Naive thymus-derived CD4-positive, alpha-beta T cell (primary cell): ENCODE measurements around the gene MIS18BP1. TPM values are rescaled to one million over a fixed set of nuclear protein-coding genes. Genes with fewer than 3 reads are reported as not detected.
"Not testable (repeated sequence)": the region's sequence is repeated elsewhere in the genome, so short reads cannot be mapped to it uniquely, and the experiment has no call there.

ENCODE experiments used
- ATAC-seq: fragments of 150-1000 bp; cut with Tn5 transposase; 2 replicates; pipeline ENCODE4 v1.10.0; 2021; ENCODE audit warnings: mild to moderate bottlenecking, moderate library complexity
- CTCF ChIA-PET: fragments of 350-600 bp; sonication (Branson Sonifier 250); formaldehyde crosslinking; loops from one replicate; lab custom pipeline; 2021; ENCODE audit warnings: antibody characterized with exemption; lab: Charles Lee
- POLR2A ChIA-PET: fragments of 350-600 bp; sonication (Branson Sonifier 250); formaldehyde crosslinking; loops from one replicate; lab custom pipeline; 2021; ENCODE audit warnings: antibody characterized with exemption, inconsistent platforms; lab: Charles Lee
- DNase-seq, 9 donors: peaks; one replicate each; pipeline versions ENCODE4 v3.0.0 to v3.0.0-alpha.2; 2020 to 2022; ENCODE audit warnings: mixed read lengths in 1 of 9
- H3K27ac ChIP-seq: one replicate; pipeline ENCODE4 v1.7.0; 2013; ENCODE audit warnings: mild to moderate bottlenecking, low read depth, low read length, moderate library complexity
- H3K27me3 ChIP-seq, 2 donors: one replicate each; pipeline ENCODE4 v1.7.0; 2013; ENCODE audit warnings: low read length in 2 of 2, mild to moderate bottlenecking in 2 of 2, moderate library complexity in 2 of 2; ENCODE audit not compliant: control insufficient read depth in 2 of 2, insufficient read depth in 2 of 2
- H3K36me3 ChIP-seq, 3 experiments: 1 replicate in 2 of 3; 2 replicates in 1 of 3; pipeline ENCODE4 v1.7.0; 2013; ENCODE audit warnings: low read length in 3 of 3, mild to moderate bottlenecking in 3 of 3, moderate library complexity in 1 of 3; ENCODE audit not compliant: insufficient read depth in 3 of 3, control insufficient read depth in 2 of 3
- H3K4me1 ChIP-seq, 2 donors: one replicate each; pipeline ENCODE4 v1.7.0; 2013; ENCODE audit warnings: low read length in 2 of 2, mild to moderate bottlenecking in 2 of 2, moderate library complexity in 1 of 2; ENCODE audit not compliant: control insufficient read depth in 2 of 2, insufficient read depth in 2 of 2
- H3K4me3 ChIP-seq: 2 replicates; pipeline ENCODE4 v1.7.0; 2013; ENCODE audit warnings: mild to moderate bottlenecking, low read length
- H3K9me3 ChIP-seq, 3 experiments: 1 replicate in 2 of 3; 2 replicates in 1 of 3; pipeline ENCODE4 v1.7.0; 2013; ENCODE audit warnings: low read length in 3 of 3; ENCODE audit not compliant: control insufficient read depth in 2 of 3
- H3K27ac Mint-ChIP-seq, 9 donors: one replicate each; pipeline ENCODE4 v1.8.0; 2020 to 2022; ENCODE audit warnings: mixed read lengths in 9 of 9, mild to moderate bottlenecking in 8 of 9, moderate library complexity in 5 of 9, inconsistent platforms in 2 of 9
- H3K27me3 Mint-ChIP-seq, 5 donors: one replicate each; pipeline ENCODE4 v1.8.0; 2021 to 2022; ENCODE audit warnings: mixed read lengths in 5 of 5, mild to moderate bottlenecking in 1 of 5
- H3K36me3 Mint-ChIP-seq, 5 donors: one replicate each; pipeline ENCODE4 v1.8.0; 2020 to 2022; ENCODE audit warnings: mixed read lengths in 5 of 5, mild to moderate bottlenecking in 3 of 5, inconsistent platforms in 1 of 5
- H3K4me1 Mint-ChIP-seq, 7 donors: one replicate each; pipeline ENCODE4 v1.8.0; 2020 to 2022; ENCODE audit warnings: mixed read lengths in 7 of 7, mild to moderate bottlenecking in 3 of 7, inconsistent platforms in 1 of 7
- H3K4me3 Mint-ChIP-seq, 10 donors: one replicate each; pipeline ENCODE4 v1.8.0; 2020 to 2022; ENCODE audit warnings: mild to moderate bottlenecking in 10 of 10, mixed read lengths in 10 of 10, moderate library complexity in 6 of 10, inconsistent platforms in 2 of 10
- H3K9me3 Mint-ChIP-seq, 11 donors: one replicate each; pipeline ENCODE4 v1.8.0; 2020 to 2022; ENCODE audit warnings: mixed read lengths in 11 of 11, mild to moderate bottlenecking in 4 of 11, inconsistent platforms in 1 of 11, moderate library complexity in 1 of 11
- intact Hi-C, 2 donors: fragments of 100-400 bp; cut with micrococcal nuclease; formaldehyde crosslinking; loops; one replicate each; pipeline ENCODE4 v1.15.1; 2023
- polyA plus RNA-seq, 2 donors: library from polyadenylated mRNA; unstranded; fragments of 300-500 nt; fragmentation: Illumina TruSeq; gene quantifications; one replicate each; pipeline ENCODE4 v1.2.3, GENCODE V29; 2021
- total RNA-seq, 6 experiments: library from RNA in 5 of 6; stranded (reverse) in 5 of 6; gene quantifications; 1 replicate in 5 of 6; 2 replicates in 1 of 6; pipeline ENCODE4 v1.2.3 and lab custom pipeline; 2021 to 2026

Gene MIS18BP1
- total RNA-seq = 10 to 100 TPM; 15.6 to 64.9 (median 29.4) TPM
- 10 to 100 TPM; 12.6 to 14.6 TPM for polyA plus RNA-seq
- 29.9 reads per million, percentile 59 among the genes with 10 or more reads in this experiment for total RNA-seq (lab: John Stamatoyannopoulos, UW)

GRCh38 chr14:45253070-45253753 lies at the start of gene MIS18BP1:
Gene MIS18BP1, minus strand, starts transcription at chr14:45253202. Its CDS starts 5,916 bp downstream, at chr14:45247286.
- Mint-ChIP-seq H3K27ac (peak within 1 kb of the TSS; percentile 92 to 97 (median 95)), H3K4me3 (peak within 1 kb of the TSS; percentile 89 to 97 (median 95)), H3K36me3 (peaks cover 0 to 13% (median 2%) of the 10 kb centered on the region in 5 donors), H3K4me1 (peaks cover 5 to 31% (median 20%) of the 10 kb centered on the region in 7 donors), H3K27me3 (peaks cover 0 to 6% (median 0%) of the 10 kb centered on the region in 5 donors), H3K9me3 (peaks cover 0 to 20% (median 11%) of the 10 kb centered on the region in 11 donors)
- ATAC-seq (peak; percentile 94), DNase-seq (peak; percentile 83 to 95 (median 91))
- H3K27ac ChIP-seq = peak within 1 kb of the TSS; percentile 75
- H3K9me3 ChIP-seq = peaks cover 0 to 10% (median 0%) of the 10 kb centered on the region in 3 experiments
- no peaks in the 10 kb centered on the region for H3K36me3 ChIP-seq
- POLR2A ChIA-PET = interaction anchor here (0.6 to 2.2 kb wide), 5 partner anchors 117 to 293 kb away, joined by 3 to 10 read pairs (median 4); partner anchors contain the start of genes FANCM, KLHL28, PRPF39 and TOGARAM1
- CTCF ChIA-PET = interaction anchor here (0.7 kb wide), 1 partner anchor 345 kb away, joined by 4 read pairs; no protein-coding TSS in a partner anchor
- peaks cover 0 to 13% of the 10 kb centered on the region in 2 donors for H3K4me1 ChIP-seq
- H3K27me3 ChIP-seq = no peaks in the 10 kb centered on the region
- peak within 1 kb of the TSS; percentile 78 for H3K4me3 ChIP-seq
- intact Hi-C loops = loop anchor here (1.0 kb wide), 6 partner anchors 15 to 356 kb away; partner anchors contain the start of genes FKBP3 (in 2 of the 2), TOGARAM1 (in 2 of the 2) and PRPF39 (in 1 of the 2)

- H3K4me3 Mint-ChIP-seq = no peak overlapping the region
- intact Hi-C loops = no loop called here
- peaks cover 0 to 11% (median 6%) of the 10 kb centered on the region in 7 donors for H3K4me1 Mint-ChIP-seq
Measured at GRCh38 chr14:45298423-45299117, 45.6 kb upstream of the MIS18BP1 start.

GRCh38 chr14:45294796-45295195 lies 41.8 kb upstream of the MIS18BP1 start:
- H3K27me3 Mint-ChIP-seq, H3K9me3 ChIP-seq, CTCF ChIA-PET, H3K27me3 ChIP-seq, H3K27ac Mint-ChIP-seq, H3K4me3 ChIP-seq, H3K27ac ChIP-seq, POLR2A ChIA-PET, H3K36me3 ChIP-seq, H3K4me1 ChIP-seq, ATAC-seq, intact Hi-C loops, DNase-seq, H3K4me3 Mint-ChIP-seq, H3K36me3 Mint-ChIP-seq: not testable (repeated sequence)
- H3K9me3 Mint-ChIP-seq = peaks cover 0 to 12% (median 0%) of the 10 kb centered on the region in 11 donors
- peaks cover 0 to 12% (median 7%) of the 10 kb centered on the region in 7 donors for H3K4me1 Mint-ChIP-seq

More at GRCh38 chr14:45298423-45299117, 45.6 kb upstream of the MIS18BP1 start:
- Histone ChIP-seq H3K27me3 (no peaks in the 10 kb centered on the region), H3K4me1 (no peaks in the 10 kb centered on the region), H3K9me3 (no peaks in the 10 kb centered on the region), H3K36me3 (no peaks in the 10 kb centered on the region), H3K27ac (no peak overlapping the region), H3K4me3 (no peak overlapping the region)
- H3K27me3 Mint-ChIP-seq = no peaks in the 10 kb centered on the region
- POLR2A ChIA-PET = no interaction called here
- DNase-seq (no peak), ATAC-seq (no peak)
- peaks cover 0 to 11% (median 4%) of the 10 kb centered on the region in 11 donors for H3K9me3 Mint-ChIP-seq
- H3K36me3 Mint-ChIP-seq = no peaks in the 10 kb centered on the region
- H3K27ac Mint-ChIP-seq = no peak overlapping the region
- CTCF ChIA-PET = no interaction called here

GRCh38 chr14:45290547-45290946 lies 37.5 kb upstream of the MIS18BP1 start:
- ChIA-PET POLR2A (no interaction called here), CTCF (no interaction called here)
- Mint-ChIP-seq H3K4me1 (peaks cover 0 to 11% (median 7%) of the 10 kb centered on the region in 7 donors), H3K27me3 (peaks cover 0 to 18% (median 11%) of the 10 kb centered on the region in 5 donors), H3K4me3 (no peak overlapping the region), H3K36me3 (no peaks in the 10 kb centered on the region), H3K9me3 (peaks cover 0 to 8% (median 0%) of the 10 kb centered on the region in 11 donors), H3K27ac (no peak overlapping the region)
- Histone ChIP-seq H3K27ac (no peak overlapping the region), H3K9me3 (no peaks in the 10 kb centered on the region), H3K4me3 (no peak overlapping the region), H3K27me3 (no peaks in the 10 kb centered on the region), H3K4me1 (no peaks in the 10 kb centered on the region), H3K36me3 (no peaks in the 10 kb centered on the region)
- intact Hi-C loops = no loop called here
- ATAC-seq = no peak
- DNase-seq = no peak

- CTCF ChIA-PET = no interaction called here
- H3K27ac Mint-ChIP-seq = no peak overlapping the region
- no peak for ATAC-seq
- no peaks in the 10 kb centered on the region for H3K36me3 Mint-ChIP-seq
- H3K4me3 Mint-ChIP-seq = no peak overlapping the region
- H3K9me3 Mint-ChIP-seq = peaks cover 0 to 12% (median 4%) of the 10 kb centered on the region in 11 donors
- Histone ChIP-seq H3K27ac (no peak overlapping the region), H3K27me3 (no peaks in the 10 kb centered on the region), H3K4me1 (no peaks in the 10 kb centered on the region), H3K9me3 (no peaks in the 10 kb centered on the region), H3K36me3 (no peaks in the 10 kb centered on the region), H3K4me3 (no peak overlapping the region)
- POLR2A ChIA-PET = no interaction called here
- H3K4me1 Mint-ChIP-seq = peaks cover 0 to 9% (median 0%) of the 10 kb centered on the region in 7 donors
- intact Hi-C loops = no loop called here
- DNase-seq = no peak
- H3K27me3 Mint-ChIP-seq = peaks cover 0 to 22% (median 11%) of the 10 kb centered on the region in 5 donors
Measured at GRCh38 chr14:45287610-45288009, 34.6 kb upstream of the MIS18BP1 start.

GRCh38 chr14:45284802-45285201 lies 31.8 kb upstream of the MIS18BP1 start:
- Mint-ChIP-seq H3K36me3 (peaks cover 0 to 10% (median 8%) of the 10 kb centered on the region in 5 donors), H3K4me3 (no peak overlapping the region)
- CTCF ChIA-PET = no interaction called here

More at GRCh38 chr14:45284802-45285201, 31.8 kb upstream of the MIS18BP1 start:
- Mint-ChIP-seq H3K27me3 (peaks cover 0 to 29% (median 6%) of the 10 kb centered on the region in 5 donors), H3K27ac (no peak overlapping the region), H3K4me1 (no peaks in the 10 kb centered on the region), H3K9me3 (peaks cover 3 to 32% (median 21%) of the 10 kb centered on the region in 11 donors)
- Histone ChIP-seq H3K27ac (no peak overlapping the region), H3K4me3 (no peak overlapping the region), H3K9me3 (peaks cover 0 to 14% (median 0%) of the 10 kb centered on the region in 3 experiments), H3K4me1 (no peaks in the 10 kb centered on the region), H3K36me3 (no peaks in the 10 kb centered on the region), H3K27me3 (no peaks in the 10 kb centered on the region)
- DNase-seq (no peak), ATAC-seq (no peak)
- POLR2A ChIA-PET = no interaction called here
- intact Hi-C loops = no loop called here
